BE2C (cell line): Measurements from ENCODE around the gene POC1B.

Experiments
- DNase-seq: peaks from one replicate; pipeline ENCODE4 v3.0.0-alpha.2; 2020
- H3K27me3 ChIP-seq: fragments of 250-450 bp; sonication (Bioruptor Pico); 2 replicates; pipeline ENCODE4 v1.5.1; 2020; ENCODE audit warnings: mild to moderate bottlenecking
- H3K36me3 ChIP-seq: fragments of 250-450 bp; sonication (Bioruptor Pico); 2 replicates; pipeline ENCODE4 v1.5.1; 2020; ENCODE audit warnings: mild to moderate bottlenecking
- H3K4me1 ChIP-seq: fragments of 250-450 bp; sonication (Bioruptor Pico); 2 replicates; pipeline ENCODE4 v1.5.1; 2020
- H3K4me3 ChIP-seq: 2 replicates; pipeline ENCODE4 v1.5.1; 2011; ENCODE audit warnings: low read depth, low read length
- H3K9me3 ChIP-seq: fragments of 250-450 bp; sonication (Bioruptor Pico); 2 replicates; pipeline ENCODE4 v1.5.1; 2020
- CTCF ChIP-seq: IDR thresholded peaks from 2 replicates; pipeline ENCODE4 v1.5.1; 2012; ENCODE audit warnings: mild to moderate bottlenecking, low read depth, low read length

The POC1B gene

GRCh38 chr12:89497005-89497404 lies 28.8 kb downstream of the POC1B start:
- Histone ChIP-seq H3K9me3 (no peaks in the 10 kb centered on the region), H3K4me3 (no peak overlapping the region), H3K4me1 (no peaks in the 10 kb centered on the region), H3K36me3 (no peaks in the 10 kb centered on the region), H3K27me3 (no peaks in the 10 kb centered on the region)
- no peak for TF ChIP-seq CTCF
- no peak for DNase-seq

GRCh38 chr12:89494411-89495231 lies 31.2 kb downstream of the POC1B start:
- DNase-seq, result no peak
- no peak overlapping the region for H3K4me3 ChIP-seq
- no peaks in the 10 kb centered on the region for H3K27me3 ChIP-seq
- H3K9me3 ChIP-seq, result no peaks in the 10 kb centered on the region
- H3K4me1 ChIP-seq, result no peaks in the 10 kb centered on the region
- H3K36me3 ChIP-seq, result no peaks in the 10 kb centered on the region
- TF ChIP-seq CTCF, result no peak

- H3K4me3 ChIP-seq, result no peak overlapping the region
- DNase-seq, result no peak
- TF ChIP-seq CTCF, result no peak
Measured at GRCh38 chr12:89493670-89494302, 32.1 kb downstream of the POC1B start.

GRCh38 chr12:89492883-89493282 lies 33.0 kb downstream of the POC1B start:
- no peak for TF ChIP-seq CTCF
- H3K27me3 ChIP-seq, result no peaks in the 10 kb centered on the region
- no peak overlapping the region for H3K4me3 ChIP-seq
- H3K4me1 ChIP-seq, result no peaks in the 10 kb centered on the region
- DNase-seq, result no peak
- no peaks in the 10 kb centered on the region for H3K36me3 ChIP-seq
- H3K9me3 ChIP-seq, result no peaks in the 10 kb centered on the region

More at GRCh38 chr12:89493670-89494302, 32.1 kb downstream of the POC1B start:
- Histone ChIP-seq H3K9me3 (no peaks in the 10 kb centered on the region), H3K4me1 (no peaks in the 10 kb centered on the region), H3K36me3 (no peaks in the 10 kb centered on the region), H3K27me3 (no peaks in the 10 kb centered on the region)

- no peaks in the 10 kb centered on the region for H3K4me1 ChIP-seq
- no peak for TF ChIP-seq CTCF
- no peaks in the 10 kb centered on the region for H3K27me3 ChIP-seq
- DNase-seq, result no peak
- no peaks in the 10 kb centered on the region for H3K36me3 ChIP-seq
- H3K9me3 ChIP-seq, result no peaks in the 10 kb centered on the region
- no peak overlapping the region for H3K4me3 ChIP-seq
Measured at GRCh38 chr12:89490922-89491321, 34.9 kb downstream of the POC1B start.

GRCh38 chr12:89486264-89486663 lies 39.6 kb downstream of the POC1B start:
- DNase-seq, result no peak
- no peak for TF ChIP-seq CTCF

More at GRCh38 chr12:89486264-89486663, 39.6 kb downstream of the POC1B start:
- H3K4me3 ChIP-seq, result no peak overlapping the region
- H3K27me3 ChIP-seq, result no peaks in the 10 kb centered on the region
- no peaks in the 10 kb centered on the region for H3K36me3 ChIP-seq
- H3K4me1 ChIP-seq, result no peaks in the 10 kb centered on the region
- H3K9me3 ChIP-seq, result no peaks in the 10 kb centered on the region
